GM21526 (cell line): Measurements from ENCODE around the gene OR2F2.

Experiments
- ATAC-seq: cut with Tn5 transposase; IDR thresholded peaks from one replicate; pipeline ENCODE4 v1.9.1; 2021; ENCODE audit warnings: moderate library complexity; ENCODE audit not compliant: unreplicated experiment, low FRiP score

The OR2F2 gene

GRCh38 chr7:143913945-143914615 is 21.0 kb upstream of the OR2F2 start:
- ATAC-seq: no peak

GRCh38 chr7:143914938-143915652 is 19.9 kb upstream of the OR2F2 start:
- ATAC-seq: no peak

GRCh38 chr7:143924851-143925250 is 10.2 kb upstream of the OR2F2 start:
- no peak for ATAC-seq

GRCh38 chr7:143929224-143929920 is 5.7 kb upstream of the OR2F2 start:
- no peak for ATAC-seq

GRCh38 chr7:143931739-143932138 is 3.3 kb upstream of the OR2F2 start:
- ATAC-seq: no peak

GRCh38 chr7:143936087-143937009 is 1.3 kb downstream of the OR2F2 start:
- no peak for ATAC-seq

- ATAC-seq: no peak
Observed at GRCh38 chr7:143938379-143939243, 3.6 kb downstream of the OR2F2 start.

GRCh38 chr7:143945423-143945822 is 10.4 kb downstream of the OR2F2 start:
- no peak for ATAC-seq

GRCh38 chr7:143947111-143947510 is 12.1 kb downstream of the OR2F2 start:
- no peak for ATAC-seq

- ATAC-seq: no peak
Observed at GRCh38 chr7:143948733-143949132, 13.7 kb downstream of the OR2F2 start.

GRCh38 chr7:143953421-143953820 is 18.4 kb downstream of the OR2F2 start:
- no peak for ATAC-seq

- no peak for ATAC-seq
Observed at GRCh38 chr7:143954135-143954534, 19.1 kb downstream of the OR2F2 start.

- ATAC-seq: no peak
Observed at GRCh38 chr7:143954544-143954943, 19.5 kb downstream of the OR2F2 start, which contains the start of gene OR2F1. Gene OR2F1, plus strand, starts transcription at chr7:143954844. Its CDS starts 5,127 bp downstream, at chr7:143959971.

GRCh38 chr7:143958781-143959180 is 23.7 kb downstream of the OR2F2 start:
- ATAC-seq: no peak

GRCh38 chr7:143960813-143961610 is 26.0 kb downstream of the OR2F2 start:
- ATAC-seq: no peak

- no peak for ATAC-seq
Observed at GRCh38 chr7:143965280-143965679, 30.2 kb downstream of the OR2F2 start.

GRCh38 chr7:143967398-143967797 is 32.4 kb downstream of the OR2F2 start:
- ATAC-seq: no peak

- no peak for ATAC-seq
Observed at GRCh38 chr7:143973870-143974416, 38.9 kb downstream of the OR2F2 start.
